GM13977 (cell line): ENCODE results near the gene PCYT1B.
"Not testable (repeated sequence)": the region's sequence is repeated elsewhere in the genome, so short reads cannot be mapped to it uniquely, and the experiment has no call there.

Source experiments
- DNase-seq: peaks from one replicate; pipeline ENCODE4 v3.0.0; 2012; ENCODE audit warnings: low spot score
- CTCF ChIP-seq: IDR thresholded peaks from 2 replicates; pipeline ENCODE4 v1.5.1; 2012; ENCODE audit warnings: mild to moderate bottlenecking, control low read depth; ENCODE audit not compliant: insufficient read depth; ENCODE audit errors: extremely low read depth, missing control alignments
- in situ Hi-C: fragments of 300-500 bp; cut with MboI; formaldehyde crosslinking; loops from one replicate; pipeline ENCODE4 v1.12.0; 2022; ENCODE audit warnings: low sequenced_read_pairs, low pct_unique_long_range_greater_than_20kb, mixed read lengths, inconsistent platforms; ENCODE audit not compliant: unreplicated experiment

PCYT1B gene

GRCh38 chrX:24661292-24661691, 14.1 kb upstream of the PCYT1B start:
- no peak for TF ChIP-seq CTCF
- no peak for DNase-seq
- in situ Hi-C loops = no loop called here

GRCh38 chrX:24659646-24660045, 12.5 kb upstream of the PCYT1B start:
- no peak for DNase-seq
- no peak for TF ChIP-seq CTCF
- in situ Hi-C loops = no loop called here

DNA sequence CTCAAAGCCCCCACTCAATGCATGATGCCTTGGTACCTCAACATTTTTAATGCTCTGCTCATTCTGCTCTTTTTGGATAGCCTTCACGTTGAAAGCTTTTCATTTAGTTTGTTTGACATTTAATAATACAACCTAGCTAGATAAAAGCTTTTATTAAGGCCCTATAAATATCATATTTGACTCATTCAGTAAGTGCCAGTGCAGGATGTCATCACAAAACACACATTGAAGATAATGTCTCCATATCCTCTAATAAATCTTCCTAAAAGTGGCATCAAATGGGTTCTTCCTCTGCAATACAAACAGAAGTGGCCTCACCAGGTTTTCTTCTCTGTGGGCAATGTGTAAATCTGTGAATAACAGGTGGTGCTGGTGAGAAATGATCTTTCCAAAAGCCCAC, 12.0 kb upstream of the PCYT1B start:
- TF ChIP-seq CTCF = no peak
- no peak for DNase-seq
- in situ Hi-C loops = no loop called here

DNA sequence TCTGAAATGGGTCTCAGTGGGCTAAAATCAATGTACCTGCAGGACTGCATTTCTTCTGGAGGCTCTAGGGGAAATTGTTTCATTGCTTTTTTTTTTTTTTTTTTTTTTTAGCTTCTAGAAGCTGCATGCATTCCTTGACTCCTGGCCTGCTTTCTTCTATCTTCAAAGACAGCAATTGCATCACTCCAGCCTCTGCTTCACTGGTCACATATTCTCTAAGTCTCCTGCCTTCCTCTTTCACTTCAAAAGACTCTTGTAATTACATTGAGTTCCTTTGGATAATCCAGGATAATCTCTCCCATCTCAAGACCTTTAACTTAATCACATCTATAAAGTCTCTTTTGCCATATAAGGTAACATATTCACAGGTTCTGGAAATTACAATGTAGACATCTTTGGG, 11.3 kb upstream of the PCYT1B start:
- DNase-seq = no peak
- in situ Hi-C loops = no loop called here
- TF ChIP-seq CTCF = no peak

DNA sequence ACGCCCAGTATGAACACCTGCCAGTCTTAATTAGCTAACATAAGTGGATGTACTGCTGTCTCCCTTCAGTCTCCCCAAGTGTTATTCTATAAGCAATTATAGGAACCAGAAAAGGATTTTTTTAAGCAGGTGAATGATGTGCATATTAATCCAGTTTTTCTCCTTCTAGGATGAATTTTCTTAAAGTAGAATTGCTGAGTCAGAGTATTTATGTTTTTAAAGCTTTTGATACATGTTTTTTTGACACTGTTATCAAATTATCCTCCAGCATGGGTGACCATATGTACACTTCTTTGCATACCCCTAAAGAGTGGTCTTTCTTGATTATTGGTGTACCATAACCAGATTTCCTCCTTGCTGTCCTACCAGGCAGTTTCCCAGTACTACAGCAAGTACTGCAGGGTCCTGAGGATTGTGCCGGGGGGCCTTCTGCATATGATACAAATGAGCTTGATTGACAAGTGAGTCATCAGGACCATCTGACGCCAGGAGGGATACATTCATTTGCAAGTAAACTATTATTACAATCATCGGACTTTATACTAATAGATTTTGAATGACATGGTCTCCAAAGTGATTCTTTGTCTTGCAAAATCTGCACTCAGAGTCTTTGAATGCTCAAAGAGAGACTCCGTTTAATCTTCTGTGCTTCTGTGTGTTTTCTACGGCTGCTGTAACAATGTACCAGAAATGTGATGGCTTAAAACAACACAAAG, 10.7 kb upstream of the PCYT1B start:
- TF ChIP-seq CTCF = no peak
- in situ Hi-C loops = no loop called here
- no peak for DNase-seq

- DNase-seq, in situ Hi-C loops: not testable (repeated sequence)
These were observed 8.5 kb upstream of the PCYT1B start for GRCh38 chrX:24655679-24656078.

DNA sequence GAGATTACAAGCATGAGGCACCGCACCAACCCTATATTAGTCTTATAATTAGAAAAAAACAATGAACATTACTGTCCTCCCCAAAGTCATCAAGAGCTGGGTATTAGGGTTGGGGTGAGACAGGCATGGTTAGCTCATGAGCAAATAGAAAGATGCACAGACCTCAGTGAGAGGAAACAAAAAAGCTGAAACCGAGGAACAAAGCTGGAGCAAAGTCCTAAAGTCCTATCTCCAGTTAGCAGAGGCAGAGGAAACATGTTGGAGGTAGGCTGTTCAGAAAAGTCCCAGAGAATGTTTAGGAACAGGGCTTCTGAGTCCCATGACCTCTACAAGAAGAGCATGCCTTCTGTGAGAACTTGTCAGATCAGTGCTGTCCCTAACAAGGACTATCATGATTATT, 4.6 kb upstream of the PCYT1B start:
- in situ Hi-C loops = no loop called here
- TF ChIP-seq CTCF = no peak
- no peak for DNase-seq
